Epidermal melanocyte (primary cell): Measurements from ENCODE around the gene PMS1.
"Not testable (repeated sequence)": the region's sequence is repeated elsewhere in the genome, so short reads cannot be mapped to it uniquely, and the experiment has no call there.

Experiments used
- DNase-seq: peaks from one replicate; pipeline ENCODE4 v3.0.0; 2011; ENCODE audit warnings: low spot score; ENCODE audit not compliant: insufficient read length

PMS1 gene

DNA sequence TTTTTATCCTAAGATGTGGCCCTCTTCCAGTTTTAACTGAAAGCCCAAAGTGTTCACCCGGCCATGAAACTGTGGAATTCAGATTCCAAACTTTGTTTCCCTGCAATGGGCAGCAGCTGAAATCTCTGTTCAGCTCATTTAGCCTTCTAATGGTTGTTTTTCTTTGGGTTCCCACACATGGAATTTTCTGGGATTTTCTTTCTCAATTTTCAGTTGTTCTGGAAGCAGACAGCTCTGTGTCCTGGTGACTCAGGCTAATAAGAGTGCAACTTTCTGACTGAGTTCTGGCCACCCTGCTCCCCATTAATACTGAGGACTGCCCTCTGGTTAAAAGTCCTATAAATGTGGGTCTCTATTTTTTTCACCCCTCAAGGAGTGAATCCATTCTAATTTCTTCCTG, 78.5 kb downstream of the PMS1 start:
- DNase-seq = no peak

DNA sequence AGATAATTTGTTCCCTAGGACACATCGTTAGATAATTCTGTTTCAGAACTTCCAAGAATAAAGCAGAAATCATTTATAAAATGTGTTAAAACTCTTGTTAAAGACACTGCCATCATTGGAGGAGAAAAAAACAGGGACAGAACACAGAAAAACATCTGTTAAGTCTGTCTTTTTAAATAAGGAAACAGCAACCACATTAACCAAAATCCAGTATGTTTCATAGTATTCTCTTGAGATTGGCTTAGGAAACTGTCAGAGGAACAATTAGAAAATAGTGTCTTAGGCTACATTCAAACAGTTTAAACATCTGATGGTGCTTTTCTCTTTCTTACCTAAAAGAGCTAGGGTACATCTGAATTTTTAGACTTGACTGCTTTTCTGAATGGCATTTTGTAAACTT, 81.6 kb downstream of the PMS1 start:
- DNase-seq = no peak

DNA sequence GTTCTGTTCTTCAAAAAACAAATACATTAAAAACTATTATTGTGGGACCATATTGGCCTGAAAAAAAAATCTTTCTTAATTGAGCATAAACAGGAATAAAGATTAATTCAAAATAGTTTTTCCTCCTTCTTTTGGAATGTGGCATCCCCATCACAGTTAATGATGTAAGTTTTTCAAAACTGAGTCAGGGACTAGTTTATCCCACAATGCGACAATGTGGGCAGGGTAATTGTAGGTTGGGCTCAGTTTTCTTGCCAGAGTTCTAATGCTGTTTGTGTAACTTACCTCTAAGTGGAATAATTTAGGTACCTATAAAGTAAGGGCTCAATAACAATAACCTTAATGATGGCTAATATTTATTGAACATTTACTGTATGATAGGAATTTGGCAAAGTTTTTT, 82.0 kb downstream of the PMS1 start:
- DNase-seq = no peak

DNA sequence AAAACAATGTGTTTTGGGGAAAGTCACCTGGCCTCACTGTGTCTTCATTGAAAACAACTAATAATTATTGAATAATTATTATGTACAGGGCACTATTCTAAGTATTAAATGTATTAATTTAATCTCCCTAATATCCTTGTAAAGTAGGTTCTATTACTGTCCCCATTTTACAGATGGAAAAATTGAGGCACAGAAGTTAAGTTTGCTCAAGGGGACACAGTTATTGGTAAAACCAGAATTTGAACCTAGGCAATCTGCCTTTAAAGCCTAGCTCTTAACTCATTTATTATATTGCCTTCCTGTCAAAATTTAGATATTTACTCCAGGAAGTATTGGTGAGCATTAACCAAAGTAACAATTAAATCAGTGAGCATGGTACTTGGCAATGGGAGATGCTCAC, 84.6 kb downstream of the PMS1 start:
- DNase-seq = no peak

DNA sequence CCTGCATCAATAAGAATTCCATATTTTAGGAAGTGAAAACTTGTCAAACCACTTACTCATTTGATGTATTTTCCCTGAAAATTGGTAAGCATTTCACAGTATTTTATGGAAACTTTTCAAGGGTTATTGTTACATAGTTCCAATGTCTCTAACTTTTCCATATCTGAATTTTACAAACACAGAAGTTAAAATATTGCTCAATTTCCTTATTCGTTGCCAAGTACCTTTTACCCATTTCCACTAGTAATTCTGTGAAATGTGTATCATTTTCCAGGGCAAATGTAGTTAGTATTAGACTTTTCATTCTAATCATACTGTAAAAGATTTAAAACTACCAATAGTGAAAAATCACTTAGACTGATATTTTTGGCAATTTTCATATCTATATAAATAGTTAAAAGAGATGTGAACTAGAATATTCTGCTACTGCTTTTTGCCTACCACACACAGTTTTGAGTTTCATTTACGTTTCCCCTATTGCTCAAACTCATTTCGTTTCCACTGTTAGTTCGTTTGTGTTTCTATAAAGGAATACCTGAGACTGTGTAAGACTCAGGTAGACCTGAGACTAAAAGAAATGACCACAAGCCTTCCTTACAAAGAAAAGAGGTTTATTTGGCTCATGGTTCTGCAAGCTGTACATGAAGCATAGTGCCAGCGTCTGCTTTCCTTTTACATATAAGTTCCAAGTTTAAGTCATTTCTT, 86.3 kb downstream of the PMS1 start:
- DNase-seq = no peak

DNA sequence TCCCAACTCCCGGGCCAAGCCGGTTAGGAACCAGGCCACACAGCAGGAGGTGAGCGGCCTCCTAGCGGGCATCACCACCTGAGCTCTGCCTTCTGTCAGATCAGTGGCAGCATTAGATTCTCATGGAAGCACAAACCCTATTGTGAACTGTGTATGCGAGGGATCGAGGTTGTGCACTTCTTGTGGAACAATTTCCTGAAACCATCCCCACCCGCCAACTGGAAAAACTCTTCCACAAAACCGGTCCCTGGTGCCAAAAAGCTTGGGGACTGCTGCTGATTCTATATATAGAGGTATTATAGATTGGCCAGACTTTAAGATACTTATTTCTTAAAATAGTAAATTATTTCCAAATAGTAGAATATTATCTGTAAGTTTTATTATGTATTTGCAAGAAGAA, 89.4 kb downstream of the PMS1 start:
- no peak for DNase-seq

DNA sequence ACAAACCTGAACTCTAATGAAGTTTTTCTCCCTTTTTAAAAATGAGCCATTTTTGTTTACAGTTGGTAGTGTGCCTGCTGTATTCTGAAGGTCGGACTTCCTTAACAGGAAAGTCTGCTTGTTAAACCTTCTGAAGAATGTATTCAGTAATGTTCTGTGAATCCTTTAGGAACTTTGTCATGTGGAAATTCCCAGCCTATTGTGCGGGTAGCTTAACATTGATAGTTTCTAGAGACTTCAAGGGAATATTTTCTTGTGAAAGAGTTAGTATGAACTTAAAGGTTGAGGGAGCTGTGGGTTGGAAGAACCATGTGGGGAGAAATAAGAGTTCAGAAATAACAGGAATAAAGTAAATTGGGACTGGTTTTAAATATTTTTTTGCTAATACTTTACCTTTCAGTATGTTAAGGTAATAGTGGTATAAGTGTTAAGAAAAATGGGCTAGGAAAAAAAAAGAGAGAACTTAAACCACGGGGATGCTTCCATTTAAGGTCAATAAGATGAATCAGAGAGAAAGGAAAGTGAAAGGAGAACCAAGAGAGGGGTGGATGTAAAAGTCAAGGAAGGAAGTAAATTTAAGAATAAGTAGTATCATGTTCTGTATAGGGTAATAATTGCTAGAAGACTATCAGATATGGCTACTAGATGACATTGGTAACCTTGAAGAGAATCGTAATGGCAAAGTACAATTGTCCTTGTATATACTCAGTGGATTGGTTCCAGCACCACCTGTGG, 90.5 kb downstream of the PMS1 start:
- no peak for DNase-seq

DNA sequence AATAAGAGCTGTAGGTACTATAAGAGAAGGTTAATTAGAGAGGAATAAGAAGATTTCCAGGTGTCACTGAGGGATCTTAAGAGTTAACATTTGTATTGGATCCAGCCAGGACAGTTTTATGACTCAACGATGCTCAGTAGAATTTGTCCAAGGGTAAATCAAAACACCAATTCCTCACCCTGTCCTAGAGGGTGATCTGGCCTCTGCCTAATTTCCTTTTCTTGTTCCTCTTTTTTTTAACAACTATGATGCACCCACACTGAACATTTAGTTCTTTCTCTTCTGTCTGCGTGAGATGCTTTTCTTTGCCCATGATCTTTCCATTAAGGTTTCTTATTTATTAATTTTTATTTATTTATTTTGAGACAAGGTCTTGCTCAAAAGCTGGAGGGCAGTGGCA, 92.0 kb downstream of the PMS1 start:
- no peak for DNase-seq

DNA sequence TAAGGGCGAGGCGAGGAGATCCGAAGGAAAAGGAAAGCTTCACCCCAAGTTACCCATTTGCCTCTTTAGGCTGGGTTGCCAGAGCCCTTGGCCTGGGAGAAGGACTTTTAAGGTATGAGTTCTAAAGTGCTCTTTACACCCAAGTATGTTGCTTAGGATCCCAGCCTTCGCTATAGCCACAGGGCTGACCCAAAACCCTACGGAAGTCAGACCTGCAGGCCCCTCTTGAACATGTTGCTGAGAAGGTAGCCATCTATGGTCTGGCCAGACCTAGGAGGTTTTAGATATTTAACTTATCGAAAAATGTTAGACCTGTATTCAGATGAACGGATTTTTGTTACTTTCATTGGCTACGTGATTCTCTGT, 95.4 kb downstream of the PMS1 start:
- no peak for DNase-seq

DNA sequence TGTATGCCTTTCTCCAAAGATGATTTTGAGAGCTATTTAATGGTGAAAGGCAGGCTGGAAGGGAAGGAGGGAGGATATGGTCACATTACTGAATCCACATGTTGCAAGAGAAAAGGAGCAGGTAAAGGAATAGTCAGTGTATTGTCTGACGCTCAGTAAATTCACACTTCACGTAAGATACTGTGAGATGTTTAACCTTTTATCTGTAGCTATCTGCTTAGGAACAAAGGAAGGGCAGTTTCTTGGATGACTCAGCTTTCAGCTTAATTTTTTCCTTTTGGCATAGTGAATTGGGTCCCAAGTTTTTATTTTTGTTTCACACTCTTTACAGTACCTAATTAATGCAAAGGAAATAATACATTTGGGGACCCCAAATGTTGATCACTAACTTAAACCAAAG, 96.2 kb downstream of the PMS1 start:
- DNase-seq = no peak

DNA sequence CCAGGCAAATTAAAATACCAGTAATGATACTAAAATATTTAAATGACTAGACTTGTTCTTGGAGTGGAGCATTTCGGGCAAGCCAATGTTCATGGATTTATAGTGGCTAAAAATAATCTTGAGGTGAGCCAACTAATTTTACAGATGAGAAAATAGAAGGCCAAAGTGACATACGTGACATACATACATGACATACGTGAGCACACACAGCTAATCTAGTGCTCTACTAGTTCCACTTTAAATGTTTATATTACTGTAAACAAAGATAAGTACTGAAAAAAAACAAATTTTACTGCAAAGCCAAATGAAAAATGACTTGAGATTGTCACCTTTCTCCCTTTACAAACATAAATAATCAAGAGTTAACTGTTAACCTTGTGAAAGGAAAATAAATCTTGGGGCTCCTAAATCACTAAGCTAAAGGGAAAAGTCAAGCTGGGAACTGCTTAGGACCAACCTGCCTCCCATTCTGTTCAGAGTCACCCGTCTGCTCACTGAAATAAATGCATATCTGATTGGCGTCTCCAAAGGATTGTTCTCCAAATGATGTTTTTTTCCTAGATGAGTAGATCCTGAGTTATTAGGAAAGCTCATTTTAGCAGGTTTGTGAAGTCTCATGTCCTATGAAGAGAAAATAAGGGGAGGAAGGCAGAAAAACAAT, 96.7 kb downstream of the PMS1 start:
- DNase-seq = no peak

DNA sequence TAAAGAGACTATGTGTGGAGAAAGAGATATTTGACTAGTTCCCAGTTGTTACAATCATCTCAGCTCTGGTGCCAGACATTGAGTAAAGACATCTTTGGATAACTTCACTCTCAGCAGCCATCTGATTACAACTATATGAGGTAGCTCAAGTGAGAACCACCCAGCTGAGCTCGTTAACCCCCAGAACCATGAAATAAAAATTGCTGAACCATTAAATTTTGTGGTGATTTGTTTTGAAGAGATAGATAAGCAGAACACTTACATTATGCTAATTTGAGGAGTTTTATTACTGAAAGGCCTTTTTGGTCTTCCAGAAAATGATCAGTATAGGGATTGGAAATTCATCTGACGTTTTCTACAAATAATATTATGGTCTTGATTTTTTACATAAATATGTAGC, 101.1 kb downstream of the PMS1 start:
- no peak for DNase-seq

DNA sequence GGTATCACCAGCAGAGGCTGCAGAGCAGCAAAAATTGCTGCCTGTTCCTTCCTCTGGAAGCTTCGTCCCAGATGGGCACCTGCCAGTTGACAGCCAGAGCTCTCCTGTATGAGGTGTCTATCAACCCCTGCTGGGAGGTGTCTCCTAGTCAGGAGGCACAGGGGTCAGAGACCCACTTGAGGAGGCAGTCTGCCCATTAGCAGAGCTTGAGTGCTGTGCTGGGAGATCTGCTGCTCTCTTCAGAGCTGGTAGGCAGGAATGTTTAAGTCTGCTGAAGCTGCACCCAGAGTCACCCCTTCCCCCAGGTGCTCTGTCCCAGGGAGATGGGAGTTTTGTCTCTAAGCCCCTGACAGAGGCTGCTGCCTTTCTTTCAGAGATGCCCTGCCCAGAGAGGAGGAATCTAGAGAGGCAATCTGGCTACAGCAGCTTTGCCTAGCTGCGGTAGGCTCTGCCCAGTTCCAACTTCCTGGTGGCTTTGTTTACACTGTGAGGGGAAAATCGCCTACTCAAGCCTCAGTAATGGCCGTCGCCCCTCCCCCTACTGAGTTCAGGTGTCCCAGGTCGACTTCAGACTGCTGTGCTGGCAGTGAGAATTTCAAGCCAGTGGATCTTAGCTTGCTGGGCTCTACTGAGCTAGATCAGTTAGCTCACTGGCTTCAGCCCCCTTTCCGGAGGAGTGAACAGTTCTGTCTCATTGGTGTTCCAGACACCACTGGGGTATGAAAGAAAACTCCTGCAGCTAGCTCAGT, 108.5 kb downstream of the PMS1 start:
- not testable (repeated sequence) for DNase-seq

DNA sequence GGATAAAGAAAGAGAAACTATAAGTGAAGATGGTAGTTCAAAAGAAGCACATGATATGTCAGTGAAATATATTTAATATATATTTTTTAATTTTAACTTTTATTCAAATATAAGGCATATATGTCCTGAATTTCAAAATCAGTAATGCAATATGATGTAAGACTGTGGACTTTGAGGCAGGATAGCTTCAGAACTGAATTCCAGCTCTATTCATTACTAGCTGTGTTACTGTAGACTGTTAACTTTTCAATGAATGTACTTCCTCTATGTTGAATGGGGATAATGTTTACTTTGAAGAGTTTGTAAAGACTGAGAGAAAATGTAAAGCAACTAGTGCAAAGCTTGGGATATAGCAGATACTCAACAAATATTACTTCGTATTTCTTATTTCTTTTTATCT, 112.6 kb downstream of the PMS1 start:
- DNase-seq = no peak

DNA sequence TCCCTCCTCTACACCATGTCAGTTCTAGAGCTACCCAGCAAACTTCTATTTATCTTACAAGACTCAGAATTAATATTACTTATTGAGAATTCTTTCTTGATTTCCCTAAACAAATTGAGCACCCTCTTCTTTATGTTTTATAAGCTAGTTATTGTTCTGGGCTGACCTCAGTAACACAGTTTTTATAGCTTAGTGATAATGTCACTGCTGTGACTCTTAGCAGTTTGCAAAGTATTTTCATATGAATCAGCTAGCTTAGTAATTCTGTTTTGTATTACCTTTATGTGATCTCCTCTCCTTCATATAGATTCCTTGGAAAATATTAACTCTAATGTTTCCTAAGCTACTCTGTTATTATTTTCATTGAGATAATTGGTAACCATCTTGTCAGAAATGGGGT, 114.9 kb downstream of the PMS1 start:
- no peak for DNase-seq

DNA sequence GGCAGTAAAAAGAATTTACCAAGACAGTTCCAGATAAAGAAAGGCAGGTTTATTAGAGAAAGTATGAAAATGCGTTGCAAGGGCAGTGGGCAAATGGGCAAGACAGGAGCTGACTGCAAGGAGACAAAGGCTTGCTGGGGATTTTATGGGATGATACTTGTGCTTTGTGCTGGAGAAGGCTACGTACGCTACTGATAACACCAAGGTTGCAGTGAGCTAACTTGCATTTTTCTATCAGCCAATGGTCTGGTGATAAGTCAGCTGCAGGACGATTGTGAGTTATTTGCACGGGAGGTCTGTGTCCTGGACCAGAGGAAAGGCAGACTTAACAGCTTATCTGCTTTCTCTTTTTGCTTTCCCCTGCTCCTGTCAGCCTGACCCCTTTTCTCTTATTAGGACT, 116.5 kb downstream of the PMS1 start:
- no peak for DNase-seq

DNA sequence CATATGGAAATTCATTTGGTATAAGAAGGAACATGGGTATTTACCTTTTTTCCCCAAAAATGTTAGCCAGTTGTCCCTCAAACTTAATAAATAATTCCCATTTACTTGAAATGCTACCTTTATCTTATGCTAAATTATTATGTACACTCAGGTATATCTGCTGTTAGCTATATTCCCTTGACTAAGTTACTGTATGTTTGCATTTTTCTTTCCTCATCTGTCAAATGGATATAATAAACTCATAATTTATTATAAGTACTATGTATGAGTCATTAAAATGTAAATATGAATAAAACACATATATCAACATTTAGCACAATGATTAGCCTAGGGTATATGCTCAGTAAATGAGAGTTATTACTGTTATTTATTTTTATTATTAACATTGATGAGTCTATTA, 117.4 kb downstream of the PMS1 start:
- no peak for DNase-seq

DNA sequence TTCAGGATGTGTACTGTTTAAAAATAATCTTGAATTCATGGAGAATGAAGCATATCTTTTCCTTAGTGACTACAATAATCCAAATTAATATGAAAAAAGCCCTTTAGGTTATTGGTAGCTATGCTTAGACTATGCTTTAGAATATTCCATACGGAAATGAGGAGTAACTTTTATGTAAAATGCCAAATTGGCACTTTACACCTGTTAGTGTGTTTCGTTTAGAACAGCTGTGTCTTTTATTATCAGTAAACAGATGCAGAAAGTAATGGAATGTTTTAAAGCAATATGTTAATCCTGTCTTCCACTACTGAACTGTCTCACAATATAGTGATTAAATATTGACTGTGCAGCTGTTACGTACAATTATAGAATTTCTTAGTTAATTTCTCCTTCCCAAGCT, 129.6 kb downstream of the PMS1 start:
- DNase-seq = no peak

DNA sequence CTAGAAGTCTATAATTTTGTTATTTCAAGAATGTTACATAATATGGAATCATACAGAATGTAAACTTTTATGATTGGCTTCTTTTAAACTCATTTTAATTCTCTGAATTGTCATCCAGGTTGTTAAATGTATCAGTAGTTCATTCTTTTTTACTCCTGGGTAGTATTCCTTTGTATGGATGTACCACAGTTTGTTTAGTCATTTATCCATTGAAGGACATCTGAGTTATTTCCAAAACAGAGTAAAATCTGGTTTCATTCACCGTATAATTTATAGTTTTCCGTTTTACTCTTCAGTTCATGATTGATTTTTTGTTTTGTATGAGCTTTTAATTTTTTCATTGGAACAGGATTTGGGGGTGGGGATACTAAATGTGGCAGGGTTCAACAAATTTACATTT, 132.4 kb downstream of the PMS1 start:
- DNase-seq = no peak
